GM12878 (cell line): ENCODE data around the gene DLK1. TPM values are rescaled to one million over a fixed set of nuclear protein-coding genes. Genes with fewer than 3 reads are reported as not detected.

Experiments used
- ATAC-seq: fragments of 200-7000 bp; cut with Tn5 transposase; 3 replicates; pipeline ENCODE4 v1.9.1; 2020; ENCODE audit warnings: mild to moderate bottlenecking, moderate library complexity
- BruUV-seq: library from RNA; stranded (reverse); fragments of 400-500 nt; replicated peaks from 2 replicates; lab custom pipeline; 2021; lab: Mats Ljungman, UMichigan
- CTCF ChIA-PET: fragments of 300-600 bp; sonication (Branson Sonifier 250); formaldehyde crosslinking; extraction: SDS; loops from one replicate; lab custom pipeline; 2021; ENCODE audit warnings: inconsistent platforms; lab: Yijun Ruan, JAX
- POLR2A ChIA-PET: fragments of 350-600 bp; formaldehyde crosslinking; extraction: SDS; loops from one replicate; lab custom pipeline; 2021; ENCODE audit warnings: inconsistent platforms; lab: Charles Lee
- RAD21 ChIA-PET: fragments of 300-600 bp; sonication (Branson Sonifier 250); formaldehyde crosslinking; loops from one replicate; lab custom pipeline; 2023; ENCODE audit warnings: antibody characterized with exemption; ENCODE audit not compliant: unreplicated experiment; lab: Charles Lee
- SMC1A ChIA-PET: fragments of 300-600 bp; sonication (Branson Sonifier 250); formaldehyde crosslinking; loops from one replicate; lab custom pipeline; 2023; ENCODE audit not compliant: unreplicated experiment, uncharacterized antibody; lab: Charles Lee
- DNase-seq: peaks from one replicate; pipeline ENCODE4 v3.0.0-alpha.2; 2011; ENCODE audit warnings: low read depth, low spot score
- FAIRE-seq: peaks from 3 replicates; lab custom pipeline; 2011; peaks lifted over from hg19 to GRCh38; lab: Jason Lieb, UNC
- H2AFZ ChIP-seq: 2 replicates; pipeline ENCODE4 v1.6.0; 2011; ENCODE audit warnings: low read depth, low read length, control low read depth; ENCODE audit not compliant: control insufficient read depth
- H3K27ac ChIP-seq: 2 replicates; pipeline ENCODE4 v1.5.1; 2011; ENCODE audit warnings: control low read depth; ENCODE audit not compliant: control insufficient read depth, insufficient read depth
- H3K27me3 ChIP-seq, 2 experiments: replicated peaks in 1 of 2; 2 replicates each; pipeline versions ENCODE4 v1.6.0 to v1.6.1; 2011; ENCODE audit warnings: low read length in 1 of 2; ENCODE audit not compliant: control insufficient read depth in 2 of 2, insufficient read depth in 2 of 2
- H3K36me3 ChIP-seq, 2 experiments: 2 replicates each; pipeline ENCODE4 v1.5.1; 2011; ENCODE audit warnings: low read length in 1 of 2; ENCODE audit not compliant: control insufficient read depth in 2 of 2, insufficient read depth in 2 of 2
- H3K4me1 ChIP-seq: 2 replicates; pipeline ENCODE4 v1.6.1; 2011; ENCODE audit warnings: mild to moderate bottlenecking, low read length, moderate library complexity, mixed read lengths; ENCODE audit not compliant: control insufficient read depth, insufficient read depth
- H3K4me2 ChIP-seq: 2 replicates; pipeline ENCODE4 v1.6.0; 2011; ENCODE audit warnings: control low read depth; ENCODE audit not compliant: control insufficient read depth, insufficient read depth
- H3K4me3 ChIP-seq: fragments of 200-600 bp; sonication (generic); 2 replicates; pipeline ENCODE4 v1.5.1; 2016
- H3K79me2 ChIP-seq: 2 replicates; pipeline ENCODE4 v1.6.0; 2011; ENCODE audit warnings: low read length; ENCODE audit not compliant: control insufficient read depth, insufficient read depth
- H3K9ac ChIP-seq: 2 replicates; pipeline ENCODE4 v1.8.0; 2011; ENCODE audit warnings: low read length, control low read depth, mixed read lengths; ENCODE audit not compliant: control insufficient read depth, insufficient read depth
- H3K9me3 ChIP-seq: replicated peaks from 3 replicates; pipeline ENCODE4 v1.5.1; 2011; ENCODE audit warnings: mild to moderate bottlenecking, low read length; ENCODE audit not compliant: control insufficient read depth, insufficient read depth
- H4K20me1 ChIP-seq: 2 replicates; pipeline ENCODE4 v1.6.0; 2011; ENCODE audit not compliant: control insufficient read depth, insufficient read depth
- ATF7 ChIP-seq: fragments of 450-650 bp; IDR thresholded peaks from 2 replicates; pipeline ENCODE4 v1.6.1; 2016; ENCODE audit warnings: low read depth, mild to moderate bottlenecking
- CHD2 ChIP-seq: IDR thresholded peaks from 2 replicates; pipeline ENCODE4 v1.6.1; 2011; ENCODE audit warnings: low read depth, low read length, improper control_type of control experiment, borderline replicate concordance
- DPF2 ChIP-seq: fragments of 450-650 bp; IDR thresholded peaks from 2 replicates; pipeline ENCODE4 v1.6.1; 2017; ENCODE audit warnings: mild to moderate bottlenecking
- E2F4 ChIP-seq: IDR thresholded peaks from 2 replicates; pipeline ENCODE4 v1.6.1; 2012; ENCODE audit warnings: low read depth, low read length, improper control_type of control experiment
- EGR1 ChIP-seq, 2 experiments: IDR thresholded peaks; 1 replicate in 1 of 2; 2 replicates in 1 of 2; pipeline ENCODE4 v1.6.1; 2011 to 2012; ENCODE audit warnings: low read depth in 2 of 2, low read length in 2 of 2, borderline replicate concordance in 1 of 2, mild to moderate bottlenecking in 1 of 2, moderate library complexity in 1 of 2
- EZH2 ChIP-seq: IDR thresholded peaks from 2 replicates; pipeline ENCODE4 v1.6.1; 2012; ENCODE audit warnings: low read depth, mild to moderate bottlenecking, control low read depth, inconsistent platforms, low read length, borderline replicate concordance; ENCODE audit not compliant: control insufficient read depth
- HDAC6 ChIP-seq: fragments of 200-600 bp; sonication (generic); IDR thresholded peaks from one replicate; pipeline ENCODE4 v1.8.0; 2017; ENCODE audit warnings: antibody characterized with exemption; ENCODE audit not compliant: unreplicated experiment
- IRF4 ChIP-seq: IDR thresholded peaks from 2 replicates; pipeline ENCODE4 v1.6.1; 2011; ENCODE audit warnings: low read depth, low read length
- JUND ChIP-seq: IDR thresholded peaks from 2 replicates; pipeline ENCODE4 v1.6.1; 2012; ENCODE audit warnings: low read depth, mild to moderate bottlenecking, low read length, improper control_type of control experiment, moderate library complexity
- KAT2A ChIP-seq: conservative IDR thresholded peaks from 2 replicates; pipeline ENCODE4 v1.6.1; 2011; ENCODE audit warnings: low read depth, low read length; ENCODE audit not compliant: control insufficient read depth
- KDM1A ChIP-seq: fragments of 200-600 bp; sonication (generic); IDR thresholded peaks from 2 replicates; pipeline ENCODE4 v1.6.1; 2016; ENCODE audit warnings: borderline replicate concordance
- SREBF1 ChIP-seq: IDR thresholded peaks from 2 replicates; pipeline ENCODE4 v1.6.1; 2012; ENCODE audit warnings: mild to moderate bottlenecking, low read length
- SREBF2 ChIP-seq: IDR thresholded peaks from 2 replicates; pipeline ENCODE4 v1.6.1; 2012; ENCODE audit warnings: mild to moderate bottlenecking, low read length
- TARDBP ChIP-seq: IDR thresholded peaks from 2 replicates; pipeline ENCODE4 v1.6.1; 2016; ENCODE audit warnings: borderline replicate concordance
- TCF7 ChIP-seq: IDR thresholded peaks from 2 replicates; pipeline ENCODE4 v1.6.1; 2014; ENCODE audit warnings: antibody characterized with exemption, borderline replicate concordance
- ZNF384 ChIP-seq: IDR thresholded peaks from 2 replicates; pipeline ENCODE4 v1.6.1; 2012; ENCODE audit warnings: low read depth, mild to moderate bottlenecking, low read length, improper control_type of control experiment, borderline replicate concordance
- ZNF687 ChIP-seq: fragments of 450-650 bp; IDR thresholded peaks from 2 replicates; pipeline ENCODE4 v1.6.1; 2017; ENCODE audit warnings: mild to moderate bottlenecking, moderate library complexity
- WGBS: methylation state at CpG from one replicate; pipeline ENCODE4 v1.1.6; 2016; ENCODE audit warnings: low lambda C conversion rate; ENCODE audit not compliant: insufficient replicate concordance, insufficient coverage; ENCODE audit errors: missing lambda C conversion rate; 5-methylcytosine and 5-hydroxymethylcytosine counted together
- in situ Hi-C: fragments of 300-500 bp; cut with MboI; formaldehyde crosslinking; loops from 9 replicates; pipeline ENCODE4 v1.14.3; 2018; ENCODE audit warnings: mixed read lengths
- intact Hi-C: fragments of 100-400 bp; cut with micrococcal nuclease; formaldehyde crosslinking; loops from one replicate; pipeline ENCODE4 v1.14.2; 2022; ENCODE audit not compliant: unreplicated experiment
- polyA plus RNA-seq, 11 experiments: library from polyadenylated mRNA; depleted of rRNA in 4 of 11; unstranded in 6 of 11; stranded (reverse) in 5 of 11; fragments of >200 nt; fragmentation: Nextera tagmentation in 4 of 11; fragmentation: Illumina TruSeq in 1 of 11; extraction: Ambion mirVana in 4 of 11; extraction: Trizol in 1 of 11; gene quantifications; 1 replicate in 1 of 11; 2 replicates in 10 of 11; pipeline versions ENCODE4 v1.2.1 to v1.2.3, GENCODE V29; 2011 to 2016; ENCODE audit warnings: inconsistent platforms in 2 of 11, missing spikeins in 2 of 11, low read depth in 1 of 11
- total RNA-seq, 4 experiments: library from RNA; depleted of rRNA in 3 of 4; stranded (reverse); fragments of >200 nt in 3 of 4; fragmentation: Illumina TruSeq in 1 of 4; extraction: Trizol in 1 of 4; gene quantifications; 2 replicates each; pipeline versions ENCODE4 v1.2.1 to v1.2.3, GENCODE V29; 2013 to 2021

Gene DLK1
- total and polyA plus RNA-seq, 10 of the 15 experiments (the other 5 are each of a cell fraction or from before 2014, with no cell fraction given): 0.87 TPM; not detected in 9

GRCh38 chr14:100679707-100680438 lies 46.8 kb upstream of the DLK1 start:
- H3K27ac ChIP-seq: no peak overlapping the region
- no peak overlapping the region for H3K9ac ChIP-seq
- no peaks in the 10 kb centered on the region for H3K79me2 ChIP-seq
- ChIA-PET POLR2A (no interaction called here), RAD21 (no interaction called here), CTCF (interaction anchor here (1.5 kb wide), 1 partner anchor 17 kb away, joined by 4 read pairs; no protein-coding TSS in a partner anchor), SMC1A (no interaction called here)
- WGBS: 28% methylated on average over 16 of the region's 16 CpGs
- in situ Hi-C loops: no loop called here
- H2AFZ ChIP-seq: no peak overlapping the region
- no peak overlapping the region for H3K4me2 ChIP-seq
- FAIRE-seq: no peak
- H3K9me3 ChIP-seq: no peaks in the 10 kb centered on the region
- BruUV-seq: no TSS peak
- no peak overlapping the region for H3K4me3 ChIP-seq
- ATAC-seq: no peak
- no peaks in the 10 kb centered on the region for H3K4me1 ChIP-seq
- no peaks in the 10 kb centered on the region; a peak in 1 of 4 replicates for H3K27me3 ChIP-seq
- no peak for DNase-seq
- no peaks in the 10 kb centered on the region for H3K36me3 ChIP-seq
- intact Hi-C loops: no loop called here
- no peaks in the 10 kb centered on the region for H4K20me1 ChIP-seq
- TF ChIP-seq IRF4 (no peak), TARDBP (no peak), SREBF2 (no peak), EZH2 (no peak), SREBF1 (no peak), KAT2A (no peak), HDAC6 (no peak), TCF7 (no peak), EGR1 (IDR thresholded peaks at IDR 0.05; ENCODE audit: borderline replicate concordance in 1 of 2, low read depth in 2 of 2, low read length in 2 of 2) (no peak), ATF7 (no peak), E2F4 (no peak), JUND (no peak), ZNF384 (no peak), KDM1A (no peak), DPF2 (no peak), ZNF687 (no peak), CHD2 (no peak)
